SKM-1 (cell line): Measurements from ENCODE around the gene MANEA.
"Not testable (repeated sequence)": the region's sequence is repeated elsewhere in the genome, so short reads cannot be mapped to it uniquely, and the experiment has no call there.

Experiments
- DNase-seq: peaks from one replicate; lab custom pipeline; 2025; ENCODE audit not compliant: unreplicated experiment; lab: John Stamatoyannopoulos, UW

The MANEA gene, protein sequence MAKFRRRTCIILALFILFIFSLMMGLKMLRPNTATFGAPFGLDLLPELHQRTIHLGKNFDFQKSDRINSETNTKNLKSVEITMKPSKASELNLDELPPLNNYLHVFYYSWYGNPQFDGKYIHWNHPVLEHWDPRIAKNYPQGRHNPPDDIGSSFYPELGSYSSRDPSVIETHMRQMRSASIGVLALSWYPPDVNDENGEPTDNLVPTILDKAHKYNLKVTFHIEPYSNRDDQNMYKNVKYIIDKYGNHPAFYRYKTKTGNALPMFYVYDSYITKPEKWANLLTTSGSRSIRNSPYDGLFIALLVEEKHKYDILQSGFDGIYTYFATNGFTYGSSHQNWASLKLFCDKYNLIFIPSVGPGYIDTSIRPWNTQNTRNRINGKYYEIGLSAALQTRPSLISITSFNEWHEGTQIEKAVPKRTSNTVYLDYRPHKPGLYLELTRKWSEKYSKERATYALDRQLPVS

DNA sequence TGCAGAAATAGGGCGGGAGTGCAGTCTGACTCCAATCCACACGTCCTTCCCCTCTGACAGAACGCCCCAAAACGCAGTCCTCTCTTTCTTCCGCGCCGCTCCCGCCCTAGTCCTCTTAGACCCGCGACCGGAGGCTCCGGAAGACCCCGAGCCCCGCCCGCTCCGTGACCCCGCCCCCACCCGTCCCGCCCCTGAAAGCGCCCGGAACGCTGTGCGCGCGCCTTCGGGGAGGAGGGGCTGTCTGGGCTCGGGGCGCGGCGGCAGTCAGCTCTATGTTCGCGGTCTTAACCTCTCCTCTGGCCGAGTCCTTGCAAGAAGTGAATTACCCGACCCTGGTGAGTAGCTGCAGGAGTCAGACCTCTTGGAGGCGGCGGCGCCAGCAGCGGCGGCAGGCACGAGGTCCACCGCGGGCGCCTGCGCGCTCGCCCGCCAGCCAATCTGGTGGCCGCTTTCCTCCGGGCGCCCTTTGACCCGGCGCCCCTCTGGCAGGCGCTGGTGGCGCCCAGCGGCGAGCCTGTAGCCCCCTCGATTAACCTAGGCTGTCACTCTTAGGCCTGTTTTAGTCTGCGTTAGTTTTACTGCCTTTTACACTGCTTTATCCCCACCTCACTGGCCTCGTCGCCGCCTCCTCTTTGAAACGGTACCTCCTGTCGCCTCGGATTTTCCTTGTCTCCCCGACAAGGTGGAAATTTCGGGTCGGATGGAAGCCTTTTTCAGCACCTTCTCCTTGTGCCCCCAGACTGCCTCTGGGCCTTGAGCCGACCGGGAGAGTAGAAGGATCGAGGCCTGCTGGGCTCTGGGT is at the start of gene MANEA:
TSS of gene MANEA (plus strand) at position 232 of the 802 bp plus-strand sequence. CDS start 8,905 bp downstream, outside the sequence.
- DNase-seq: peak; percentile 75

DNA sequence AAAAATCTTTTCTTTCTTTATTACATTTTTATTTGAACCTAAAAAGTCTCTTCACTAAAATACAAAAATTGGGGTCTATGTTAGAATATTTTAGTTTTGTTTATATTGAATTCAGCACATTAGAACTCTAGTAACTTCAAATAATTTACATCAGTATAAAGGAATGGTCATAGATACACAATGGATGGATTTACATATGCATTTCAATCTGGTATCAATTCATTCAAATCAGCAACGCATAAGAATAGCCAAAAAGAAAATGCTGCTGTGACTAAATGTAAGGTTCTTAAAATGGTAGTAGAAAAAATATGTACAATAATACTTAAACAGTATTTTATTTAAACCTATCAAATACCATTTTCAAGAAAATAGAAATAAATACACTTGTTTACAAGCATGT is 47.6 kb upstream of the MANEA start:
- no peak for DNase-seq

DNA sequence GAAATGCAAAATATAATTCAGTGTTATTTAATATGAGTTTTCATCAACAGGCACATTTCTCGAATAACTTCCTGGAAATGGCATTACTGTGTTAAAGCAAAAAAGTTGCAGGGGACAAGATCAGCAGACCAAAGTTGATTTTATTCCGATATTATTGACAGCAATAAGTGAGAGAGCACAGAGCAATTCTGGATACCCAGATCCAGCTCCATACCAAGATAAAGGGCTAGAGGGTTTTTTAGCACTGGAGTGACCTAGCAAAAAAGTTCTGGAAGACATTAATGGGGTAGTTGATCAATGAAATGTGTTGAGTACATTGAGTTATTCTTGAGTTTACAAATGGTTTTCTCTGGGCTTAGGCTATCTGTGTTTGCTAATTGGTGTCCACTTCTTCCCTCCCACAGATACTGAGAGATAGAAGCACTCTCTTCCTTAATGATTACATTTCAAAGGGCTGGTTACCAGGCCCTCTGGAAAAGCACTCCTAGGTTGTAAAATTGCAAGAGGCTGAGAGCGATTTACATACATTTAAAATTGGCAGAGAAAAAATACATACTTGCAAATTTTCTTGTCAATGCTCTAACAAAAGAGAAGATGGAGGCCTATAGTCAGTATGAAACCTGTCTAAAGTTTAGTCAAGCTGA is 47.0 kb upstream of the MANEA start:
- DNase-seq: no peak

DNA sequence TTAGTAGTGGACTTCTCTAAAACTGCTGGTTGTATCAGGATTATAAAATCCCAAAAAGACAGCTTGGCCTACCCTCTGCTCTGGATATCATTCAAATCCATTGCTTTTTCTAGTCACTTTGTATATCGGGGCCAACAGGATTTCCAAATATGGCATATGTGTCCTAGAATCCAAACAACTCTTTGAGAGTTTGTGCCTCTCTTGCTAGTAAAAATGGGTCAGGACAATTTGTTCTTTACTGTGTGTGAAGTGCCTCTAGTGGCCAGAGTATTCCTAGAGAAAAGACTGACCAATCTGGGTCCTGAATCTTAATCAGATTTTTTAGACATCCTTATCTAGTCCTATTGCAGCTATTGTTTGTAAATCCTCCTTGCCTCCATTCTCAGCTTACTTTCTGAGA is 33.5 kb upstream of the MANEA start:
- DNase-seq: no peak

DNA sequence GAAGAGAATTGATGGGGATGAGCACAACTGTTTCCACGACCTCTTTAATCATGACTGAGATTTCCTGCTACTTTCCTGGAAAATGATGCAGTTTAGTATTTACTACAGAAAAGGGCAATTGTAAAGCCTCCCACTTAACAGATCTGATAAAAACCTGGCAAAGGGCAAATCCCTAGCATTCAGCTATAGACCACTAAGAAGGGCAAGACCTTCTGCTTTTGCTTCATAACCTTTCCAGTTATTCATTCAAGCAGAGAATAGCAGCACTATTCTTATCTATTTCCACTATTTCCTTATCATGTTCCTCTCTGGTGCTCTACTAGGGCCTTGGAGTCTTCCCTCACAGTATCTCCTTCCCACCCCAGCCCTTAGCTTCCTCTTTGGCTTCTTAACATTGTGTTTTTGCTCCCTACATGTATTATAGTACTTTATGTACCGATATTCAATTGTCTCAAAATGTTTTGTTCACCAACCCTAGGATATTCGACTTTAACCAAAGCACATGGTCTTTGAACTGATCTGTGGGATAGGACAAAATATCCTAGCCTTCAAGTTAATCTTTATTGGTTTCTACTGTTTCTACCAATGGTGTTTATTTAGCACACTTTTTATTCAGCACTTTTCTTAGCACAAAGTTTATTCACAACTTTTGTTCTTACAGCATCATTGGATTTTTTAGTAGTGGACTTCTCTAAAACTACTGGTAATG is 32.7 kb upstream of the MANEA start:
- DNase-seq: no peak

DNA sequence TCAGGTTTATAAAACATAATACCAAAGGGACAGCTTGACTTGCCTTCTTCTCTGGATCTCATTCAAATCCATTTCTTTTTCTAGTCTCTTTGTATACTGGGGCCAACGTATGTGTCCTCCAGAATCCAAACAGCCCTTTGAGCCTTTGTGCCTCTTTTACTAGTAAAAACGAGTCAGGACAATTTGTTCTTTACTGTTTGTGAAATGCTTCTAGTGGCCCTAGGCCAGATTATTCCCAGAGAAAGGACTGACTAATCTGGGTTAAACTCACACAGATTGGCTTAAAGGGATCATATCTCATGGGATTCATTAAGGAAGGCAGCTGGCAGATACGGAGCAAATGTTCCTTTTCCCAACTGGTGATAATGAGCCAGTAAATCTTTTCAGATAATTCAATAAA is 32.1 kb upstream of the MANEA start:
- no peak for DNase-seq

DNA sequence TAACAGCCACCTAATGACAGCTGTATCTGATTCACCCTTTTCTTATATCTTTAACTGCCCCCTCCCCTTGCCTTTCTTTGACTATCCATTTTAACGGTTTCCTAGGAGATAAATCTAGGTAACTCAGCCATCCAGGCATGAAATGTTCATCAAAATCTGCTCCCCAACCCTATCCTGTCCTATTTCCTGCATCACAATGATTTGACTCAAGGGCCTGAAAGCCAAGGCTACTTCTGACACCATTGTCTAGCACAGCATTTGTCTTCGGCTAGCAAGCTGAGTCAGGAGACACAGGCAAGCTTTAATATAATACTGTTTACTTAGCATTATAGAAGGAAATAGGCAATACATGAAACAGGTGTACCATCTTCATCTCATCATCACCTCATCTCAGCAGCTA is 31.6 kb upstream of the MANEA start:
- no peak for DNase-seq

DNA sequence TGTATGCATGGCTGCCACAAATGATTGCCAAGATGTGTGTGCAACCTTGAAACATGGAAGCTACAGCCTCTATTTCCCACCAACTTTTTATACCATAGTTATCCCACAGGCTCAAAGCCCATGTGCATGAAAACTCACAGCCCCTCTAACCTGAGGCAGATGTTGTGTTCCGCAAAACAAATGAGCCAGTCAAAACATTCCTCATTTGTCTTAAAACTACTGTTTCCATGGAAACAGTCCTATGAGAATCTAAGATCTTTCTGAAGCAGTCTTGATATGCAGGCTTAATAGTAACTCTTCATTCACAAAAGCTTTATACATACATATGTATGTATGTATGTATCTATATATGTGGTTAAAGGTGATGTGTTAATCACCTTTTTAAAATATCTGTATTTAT is 31.2 kb upstream of the MANEA start:
- no peak for DNase-seq

DNA sequence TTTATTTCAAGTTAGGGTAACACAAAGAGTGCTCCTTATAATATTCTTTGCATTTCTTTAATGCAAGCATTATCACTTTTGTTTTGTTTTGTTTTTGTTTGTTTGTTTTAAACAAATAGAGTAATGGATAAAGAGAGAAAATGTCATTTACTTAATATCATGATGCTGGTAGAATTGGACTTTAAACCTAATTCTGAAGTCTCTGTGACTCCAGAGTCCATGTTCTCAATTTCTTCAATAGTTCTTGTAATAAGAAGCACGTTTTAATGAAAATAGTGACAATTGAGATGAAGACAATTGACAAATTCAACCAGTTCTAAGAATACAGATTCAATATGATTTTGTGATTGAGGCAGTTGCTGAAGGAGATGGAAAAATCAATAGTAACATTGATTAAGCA is 30.3 kb upstream of the MANEA start:
- no peak for DNase-seq

DNA sequence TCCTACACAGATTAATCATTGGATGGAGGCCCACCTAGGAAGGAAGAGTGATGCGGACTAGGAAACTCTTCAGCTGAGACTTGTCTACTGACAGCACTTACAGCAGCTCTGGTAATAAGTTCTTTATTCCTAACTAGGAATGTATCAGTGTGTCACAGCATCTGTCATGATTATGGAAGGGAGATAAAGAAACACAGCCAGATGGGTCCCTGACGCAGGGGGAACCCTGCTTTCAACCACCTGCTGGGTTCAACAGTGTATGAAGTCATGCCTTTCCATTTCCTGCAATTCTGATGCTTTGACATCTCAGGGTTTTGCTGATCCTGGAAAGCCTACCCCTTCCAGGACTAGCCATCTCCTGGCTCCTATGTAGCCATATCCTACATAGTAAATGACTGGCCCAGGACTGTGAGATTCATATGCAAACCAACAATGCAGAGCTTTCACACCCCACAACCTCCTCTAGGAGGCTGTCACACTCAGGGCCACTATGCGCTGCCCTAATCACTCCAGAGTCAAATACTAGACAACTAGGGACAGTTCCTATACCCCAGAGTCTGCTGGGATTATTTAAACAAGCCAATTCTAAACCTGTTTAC is 29.0 kb upstream of the MANEA start:
- DNase-seq: no peak

DNA sequence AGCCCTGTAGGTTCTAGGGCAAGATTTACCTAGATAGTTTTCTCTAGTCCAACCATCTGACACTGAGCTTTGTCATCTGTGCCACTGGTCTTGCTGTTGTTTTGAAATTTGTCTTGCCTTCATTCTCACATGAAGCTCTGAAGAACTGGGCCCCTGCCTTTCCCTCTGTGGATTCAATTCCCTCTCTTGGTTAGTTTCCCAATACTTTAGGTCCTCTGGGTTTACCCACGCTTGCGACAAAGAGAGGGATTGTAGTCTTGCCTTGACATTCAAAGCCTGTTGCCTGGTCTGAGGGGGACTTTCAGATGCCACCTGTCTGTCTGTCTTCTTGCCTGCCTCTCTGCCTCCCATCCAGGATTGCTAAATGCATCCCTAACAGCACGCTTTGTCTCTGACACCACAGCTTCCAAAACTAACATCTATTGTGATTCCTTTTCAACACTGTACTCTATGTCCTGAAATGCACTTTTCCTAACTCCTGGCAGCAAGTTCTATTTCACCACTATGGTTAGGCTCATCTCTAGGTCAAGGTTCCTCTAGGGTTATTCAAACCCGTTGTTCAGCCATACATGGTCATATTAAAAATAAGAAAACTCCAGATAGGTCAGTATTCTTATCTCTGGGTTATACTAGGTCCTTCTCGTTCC is 25.5 kb upstream of the MANEA start:
- no peak for DNase-seq

DNA sequence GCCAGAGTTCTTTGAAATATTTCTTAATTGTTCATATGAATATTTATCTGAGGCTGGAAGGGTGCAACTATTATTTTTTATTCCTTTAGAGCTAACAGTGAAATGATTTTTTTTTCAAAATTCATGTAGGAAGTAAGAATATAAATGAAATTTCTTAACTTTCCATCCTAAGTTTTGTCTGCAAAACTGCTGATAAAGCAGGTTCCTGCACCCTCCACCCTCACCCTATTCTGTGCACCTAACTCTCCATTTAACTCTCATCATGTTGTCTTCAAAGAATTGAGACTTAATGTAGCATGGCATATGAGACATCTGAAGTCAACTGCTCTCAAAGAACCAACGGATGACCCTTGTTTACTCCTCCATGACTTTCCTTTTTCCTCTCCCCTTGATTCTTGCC is 23.5 kb upstream of the MANEA start:
- no peak for DNase-seq

DNA sequence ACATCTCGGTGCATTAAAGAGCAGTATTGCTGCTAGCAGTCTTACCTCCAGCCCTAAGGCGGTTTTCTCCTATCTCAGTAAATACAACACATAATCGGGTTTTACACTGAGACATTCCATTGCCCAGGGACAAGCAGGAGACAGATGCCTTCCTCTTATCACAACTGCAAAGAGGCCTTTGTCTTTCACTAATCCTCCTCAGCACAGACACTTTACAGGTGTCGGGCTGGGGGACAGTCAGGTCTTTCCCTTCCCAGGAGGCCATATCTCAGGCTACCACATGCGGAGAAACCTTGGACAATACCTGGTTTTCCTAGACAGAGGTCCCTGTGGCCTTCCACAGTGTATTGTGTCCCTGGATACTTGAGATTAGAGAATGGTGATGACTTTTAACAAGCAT is 16.4 kb upstream of the MANEA start:
- DNase-seq: not testable (repeated sequence)

DNA sequence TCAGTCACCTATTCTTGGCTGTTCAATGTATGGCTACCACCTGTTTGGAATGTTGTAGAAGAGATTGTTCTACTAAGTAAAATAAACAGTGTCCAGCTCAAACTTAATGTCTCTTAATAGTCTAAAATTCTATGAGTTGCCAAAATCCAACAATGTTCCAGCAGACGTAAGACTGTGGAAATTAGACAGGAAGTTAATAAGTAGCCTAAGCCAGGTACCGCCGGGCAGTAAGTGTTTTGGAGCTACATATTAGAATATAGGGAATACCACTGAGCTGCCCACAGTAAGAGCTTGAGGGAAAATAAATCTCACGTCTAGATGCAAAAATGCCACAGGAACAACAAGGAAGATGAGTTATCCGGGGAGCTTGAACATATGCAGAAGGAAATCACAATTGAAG is 7.8 kb upstream of the MANEA start:
- no peak for DNase-seq

DNA sequence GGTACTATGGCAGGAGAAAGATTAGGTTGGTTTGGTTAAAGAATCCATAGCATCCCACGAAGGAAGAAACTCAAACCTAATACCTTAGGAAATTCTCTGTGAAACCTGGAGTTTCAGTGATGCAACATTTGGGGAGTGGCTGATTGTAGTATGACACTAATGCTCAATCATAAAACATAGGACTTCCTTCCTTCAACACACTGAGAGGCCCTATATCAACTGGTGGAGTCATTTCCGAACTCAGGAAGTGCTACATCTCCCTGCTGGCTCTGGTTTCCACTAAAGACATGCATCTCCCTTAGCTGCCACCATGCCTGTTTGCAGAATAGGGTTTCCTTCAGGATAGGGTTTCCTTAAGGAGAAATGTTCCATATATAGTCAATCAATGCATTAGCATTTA is 5.2 kb upstream of the MANEA start:
- DNase-seq: no peak

DNA sequence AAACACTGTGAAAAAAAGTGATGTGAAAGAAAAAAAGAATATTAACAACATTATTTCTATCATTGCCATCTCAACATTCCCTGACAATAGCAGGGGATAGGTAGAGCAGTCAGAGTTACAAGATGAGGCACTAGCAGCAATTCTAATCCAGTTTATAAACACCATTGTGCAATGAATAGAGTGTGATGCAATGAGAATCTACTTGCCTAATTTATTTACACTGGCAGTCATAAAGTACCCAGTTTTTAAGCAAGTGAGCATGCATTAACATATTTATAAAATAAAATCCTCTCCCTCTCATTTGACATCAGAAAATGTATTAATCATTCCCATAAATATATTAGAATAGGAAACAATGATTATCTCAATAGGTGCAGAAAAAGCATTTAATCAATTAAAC is 2.5 kb upstream of the MANEA start:
- DNase-seq: peak; percentile 9

DNA sequence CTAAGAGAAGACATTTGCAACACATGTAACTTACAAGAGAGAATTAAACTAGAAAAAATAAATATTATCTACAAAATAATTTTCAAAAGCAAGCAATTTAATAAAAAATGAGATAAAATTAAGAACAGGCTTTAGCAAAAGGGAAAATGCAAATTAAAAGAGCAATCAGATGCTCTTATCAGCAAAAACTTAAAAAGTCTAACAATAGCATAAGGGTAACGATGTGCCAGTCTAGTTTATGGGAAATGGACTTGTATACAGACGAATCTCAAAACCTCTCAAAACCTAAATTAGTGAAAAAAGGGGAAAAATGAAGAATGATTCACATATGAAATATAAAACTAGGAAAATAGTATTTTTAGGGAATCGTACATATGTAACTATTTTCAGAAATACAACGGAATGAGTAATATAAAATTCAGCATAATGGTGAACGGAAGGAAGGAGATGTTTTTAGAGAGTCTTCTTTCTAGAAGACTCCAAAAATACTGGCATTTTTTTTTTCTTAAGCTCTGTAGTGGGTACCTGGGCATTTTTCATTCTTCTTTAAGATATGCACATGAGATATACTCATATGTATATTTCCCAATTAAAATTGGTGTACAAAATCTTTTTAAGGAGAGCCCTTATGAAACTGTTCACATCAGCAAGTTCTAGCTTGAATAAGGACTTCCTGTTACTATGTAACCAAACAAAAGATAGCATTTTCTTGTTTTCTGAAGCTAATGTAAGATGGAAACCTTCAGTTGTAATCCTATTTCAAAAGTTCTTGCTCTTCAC is 927 bp upstream of the MANEA start:
- DNase-seq: no peak

DNA sequence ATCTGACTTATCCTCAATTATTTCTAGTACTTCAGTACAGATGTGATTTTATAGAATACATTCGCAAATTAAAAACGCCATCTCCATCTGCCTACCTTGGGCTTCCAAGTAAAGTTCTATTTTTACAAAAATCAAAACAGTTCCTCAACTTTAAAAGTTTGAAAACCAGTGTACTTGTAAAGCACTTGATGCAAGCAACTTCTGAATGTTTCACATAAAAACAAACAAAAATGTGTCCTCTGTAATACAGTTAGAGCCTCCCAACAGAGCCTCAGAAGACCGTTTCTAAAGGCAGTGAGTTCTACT is 384 bp upstream of the MANEA start:
- DNase-seq: no peak

DNA sequence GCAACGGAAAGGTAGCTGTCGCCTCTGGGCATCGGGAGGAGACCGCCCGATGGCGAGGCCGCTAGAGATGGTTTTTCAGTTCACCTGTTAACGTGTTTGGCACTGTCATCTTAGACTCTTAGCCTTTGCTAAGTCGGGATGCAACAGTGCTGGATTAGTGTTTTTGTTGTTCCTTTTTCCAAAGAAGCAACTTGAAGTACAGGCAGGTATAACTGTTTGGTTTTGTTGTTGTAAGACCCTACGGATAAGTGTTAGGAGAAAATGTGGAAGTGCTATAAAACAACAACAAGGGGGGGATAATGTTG is 723 bp downstream of the MANEA start:
- no peak for DNase-seq

DNA sequence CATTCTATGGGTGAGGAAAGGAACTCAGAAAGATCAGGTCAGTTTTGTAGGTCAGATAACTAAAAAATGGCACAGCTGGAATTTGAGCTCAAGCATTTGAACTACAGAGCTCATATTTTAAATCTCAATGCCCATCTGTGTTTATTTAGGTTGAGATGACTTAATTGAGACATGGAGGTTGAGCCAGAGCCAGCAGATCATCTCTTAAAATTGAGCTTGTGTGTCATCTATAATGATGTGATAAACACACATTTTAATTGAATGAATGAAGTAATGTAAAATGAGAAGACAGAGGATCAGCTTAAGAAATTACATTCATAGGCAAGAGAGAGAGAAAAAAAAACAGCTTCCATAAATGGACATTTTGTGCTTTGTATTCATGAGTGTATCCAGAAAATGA is 3.7 kb downstream of the MANEA start:
- DNase-seq: no peak
